HCT116 (cell line): ENCODE results near the gene CCDC74A. TPM values are rescaled to one million over a fixed set of nuclear protein-coding genes. Genes with fewer than 3 reads are reported as not detected.
"Not testable (repeated sequence)": the region's sequence is repeated elsewhere in the genome, so short reads cannot be mapped to it uniquely, and the experiment has no call there.

Source experiments
- ATAC-seq: fragments of 200-7000 bp; cut with Tn5 transposase; 2 replicates; pipeline ENCODE4 v1.9.1; 2020; ENCODE audit warnings: mild to moderate bottlenecking, moderate library complexity
- BruUV-seq: library from RNA; stranded (reverse); fragments of 400-500 nt; replicated peaks from 2 replicates; lab custom pipeline; 2021; lab: Mats Ljungman, UMichigan
- CTCF ChIA-PET: fragments of 300-600 bp; sonication (Branson Sonifier 250); formaldehyde crosslinking; loops from one replicate; lab custom pipeline; 2021; ENCODE audit warnings: antibody characterized with exemption; lab: Charles Lee
- POLR2A ChIA-PET: fragments of 300-600, 350-600 bp; sonication (Branson Sonifier 250); formaldehyde crosslinking; loops from one replicate; lab custom pipeline; 2021; ENCODE audit warnings: antibody characterized with exemption; lab: Charles Lee
- RAD21 ChIA-PET, 2 experiments: fragments of 300-600 bp; sonication (Branson Sonifier 250); formaldehyde crosslinking; loops; one replicate each; lab custom pipeline; 2023; ENCODE audit warnings: low total read pairs in 2 of 2; ENCODE audit not compliant: uncharacterized antibody in 2 of 2, unreplicated experiment in 2 of 2, low non-redundant PET in 1 of 2; lab: Charles Lee
- DNase-seq: peaks from one replicate; pipeline ENCODE4 v3.0.0-alpha.2; 2010; ENCODE audit warnings: low read depth, low spot score
- H2AFZ ChIP-seq: fragments of 200-600 bp; shearing (Covaris generic), sonication (generic); 2 replicates; pipeline ENCODE4 v1.6.1; 2017; ENCODE audit warnings: low read depth, mixed run types, mixed read lengths, antibody characterized with exemption, low read length; ENCODE audit not compliant: poor library complexity, severe bottlenecking
- H3K27ac ChIP-seq: 2 replicates; pipeline ENCODE4 v1.5.1; 2012; ENCODE audit warnings: low read depth, low read length
- H3K27me3 ChIP-seq: fragments of 200-600 bp; sonication (generic); 2 replicates; pipeline ENCODE4 v1.6.1; 2016; ENCODE audit warnings: mixed run types, low read length, mixed read lengths; ENCODE audit not compliant: insufficient read depth
- H3K36me3 ChIP-seq, 2 experiments: fragments of 200-500 bp in 1 of 2; fragments of 200-600 bp in 1 of 2; sonication (Bioruptor generic) in 1 of 2; sonication (generic) in 1 of 2; 2 replicates each; pipeline versions ENCODE4 v1.5.1 to v1.6.1; 2014 to 2016; ENCODE audit warnings: low read length in 2 of 2, inconsistent platforms in 1 of 2, mixed read lengths in 1 of 2, mixed run types in 1 of 2; ENCODE audit not compliant: insufficient read depth in 2 of 2, control insufficient read depth in 1 of 2
- H3K4me1 ChIP-seq, 2 experiments: fragments of 200-600 bp in 1 of 2; sonication (generic) in 1 of 2; 2 replicates each; pipeline versions ENCODE4 v1.5.1 to v1.6.1; 2012 to 2017; ENCODE audit warnings: low read length in 2 of 2, inconsistent platforms in 1 of 2, mild to moderate bottlenecking in 1 of 2, mixed read lengths in 1 of 2, mixed run types in 1 of 2, moderate library complexity in 1 of 2; ENCODE audit not compliant: insufficient read depth in 2 of 2, control insufficient read depth in 1 of 2
- H3K4me2 ChIP-seq: fragments of 200-600 bp; sonication (generic); 2 replicates; pipeline ENCODE4 v1.6.1; 2017; ENCODE audit warnings: mixed run types, low read length, mixed read lengths
- H3K4me3 ChIP-seq, 2 experiments: fragments of 200-600 bp in 1 of 2; sonication (generic) in 1 of 2; replicated peaks in 1 of 2; 2 replicates each; pipeline ENCODE4 v1.5.1; 2011 to 2016; ENCODE audit warnings: low read length in 2 of 2, control low read depth in 1 of 2, low read depth in 1 of 2, mild to moderate bottlenecking in 1 of 2, mixed read lengths in 1 of 2, mixed run types in 1 of 2
- H3K79me2 ChIP-seq: fragments of 200-600 bp; sonication (generic); 2 replicates; pipeline ENCODE4 v1.6.1; 2017; ENCODE audit warnings: mild to moderate bottlenecking, mixed run types, low read length, moderate library complexity, mixed read lengths; ENCODE audit not compliant: insufficient read depth
- H3K9ac ChIP-seq: fragments of 200-600 bp; sonication (generic); 2 replicates; pipeline ENCODE4 v1.6.1; 2016; ENCODE audit warnings: low read length, mixed read lengths
- H3K9me2 ChIP-seq: fragments of 200-600 bp; sonication (generic), shearing (Covaris generic); 2 replicates; pipeline ENCODE4 v1.6.1; 2017; ENCODE audit warnings: mixed run types, mild to moderate bottlenecking, moderate library complexity; ENCODE audit not compliant: insufficient read depth
- H3K9me3 ChIP-seq, 2 experiments: fragments of 200-500 bp in 1 of 2; fragments of 200-600 bp in 1 of 2; sonication (Bioruptor generic) in 1 of 2; sonication (generic) in 1 of 2; 2 replicates each; pipeline ENCODE4 v1.6.1; 2014 to 2017; ENCODE audit warnings: low read length in 2 of 2, mixed read lengths in 2 of 2, inconsistent platforms in 1 of 2, low read depth in 1 of 2, mild to moderate bottlenecking in 1 of 2, mixed run types in 1 of 2, moderate library complexity in 1 of 2; ENCODE audit not compliant: control insufficient read depth in 1 of 2, insufficient read depth in 1 of 2
- H4K20me1 ChIP-seq: fragments of 200-600 bp; sonication (generic), shearing (Covaris generic); 2 replicates; pipeline ENCODE4 v1.6.1; 2017; ENCODE audit warnings: mixed run types, mild to moderate bottlenecking, moderate library complexity; ENCODE audit not compliant: insufficient read depth
- CEBPB ChIP-seq: IDR thresholded peaks from 2 replicates; pipeline ENCODE4 v1.6.1; 2012; ENCODE audit warnings: low read depth
- EGR1 ChIP-seq: IDR thresholded peaks from 2 replicates; pipeline ENCODE4 v1.6.1; 2012; ENCODE audit warnings: low read depth
- EZH2 ChIP-seq: fragments of 200-600 bp; sonication (generic); IDR thresholded peaks from 2 replicates; pipeline ENCODE4 v1.6.1; 2017; ENCODE audit warnings: antibody characterized with exemption, mixed run types
- RAD21 ChIP-seq: IDR thresholded peaks from 2 replicates; pipeline ENCODE4 v1.6.1; 2012; ENCODE audit warnings: low read depth, mild to moderate bottlenecking
- SIN3A ChIP-seq: IDR thresholded peaks from 2 replicates; pipeline ENCODE4 v1.6.1; 2012; ENCODE audit warnings: low read depth
- SRF ChIP-seq: IDR thresholded peaks from 2 replicates; pipeline ENCODE4 v1.6.1; 2012; ENCODE audit warnings: low read depth
- TCF7L2 ChIP-seq: IDR thresholded peaks from 2 replicates; pipeline ENCODE4 v1.7.0; 2011; ENCODE audit warnings: borderline replicate concordance, inconsistent platforms; ENCODE audit not compliant: insufficient read depth, insufficient read length; ENCODE audit errors: extremely low read depth
- intact Hi-C: fragments of 100-400 bp; cut with micrococcal nuclease; formaldehyde crosslinking; loops from 2 replicates; pipeline ENCODE4 v1.10.0; 2022
- total RNA-seq: library from RNA; stranded (reverse); gene quantifications from one replicate; pipeline ENCODE4 v1.2.1, GENCODE V29; 2021; ENCODE audit not compliant: unreplicated experiment
- TF ChIP-seq, protein P1 (sequence below), 3 experiments: fragments of 200-600 bp in 1 of 3; sonication (generic) in 1 of 3; IDR thresholded peaks in 2 of 3; conservative IDR thresholded peaks in 1 of 3; 2 replicates each; pipeline ENCODE4 v1.5.1; 2012 to 2017; ENCODE audit warnings: low read depth in 2 of 3, low read length in 2 of 3, antibody characterized with exemption in 1 of 3, borderline replicate concordance in 1 of 3, control low read depth in 1 of 3, mild to moderate bottlenecking in 1 of 3, mixed read lengths in 1 of 3, mixed run types in 1 of 3, moderate library complexity in 1 of 3; ENCODE audit not compliant: insufficient read depth in 1 of 3
- TF ChIP-seq, protein P2 (sequence below): IDR thresholded peaks from 2 replicates; pipeline ENCODE4 v1.6.1; 2012; ENCODE audit warnings: low read depth
- TF ChIP-seq, protein P3 (sequence below): IDR thresholded peaks from 2 replicates; pipeline ENCODE4 v1.6.1; 2011; ENCODE audit warnings: mild to moderate bottlenecking, low read length, moderate library complexity; ENCODE audit not compliant: insufficient replicate concordance; ENCODE audit errors: extremely low read depth
- TF ChIP-seq, protein P4 (sequence below): IDR thresholded peaks from 2 replicates; pipeline ENCODE4 v1.6.1; 2012

CCDC74A gene
- total RNA-seq, 1 experiment from 2014 or later, result 13.6 TPM

DNA sequence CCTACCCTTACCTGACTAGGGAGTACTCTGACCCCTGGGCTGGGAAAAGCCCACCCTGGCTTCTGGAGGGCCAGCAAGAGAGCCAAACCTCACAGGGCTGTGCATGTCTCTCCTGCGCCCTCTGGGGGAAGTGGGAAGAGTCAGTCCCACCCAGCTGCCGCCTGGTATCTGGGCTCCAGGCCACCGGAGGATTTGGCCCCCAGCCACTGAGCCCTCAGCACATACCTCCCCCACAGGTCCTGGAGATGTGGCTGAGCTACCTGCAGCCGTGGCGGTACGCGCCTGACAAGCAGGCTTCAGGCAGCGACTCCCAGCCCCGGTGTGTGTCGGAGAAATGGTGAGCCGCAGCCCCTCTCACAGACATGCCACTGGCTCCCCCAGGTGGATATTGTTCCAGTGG, 11.1 kb upstream of the CCDC74A start:
- H3K9ac ChIP-seq, H2AFZ ChIP-seq, BruUV-seq, DNase-seq, RAD21 ChIA-PET, H3K4me2 ChIP-seq, POLR2A ChIA-PET, H4K20me1 ChIP-seq, intact Hi-C loops, H3K27ac ChIP-seq, H3K27me3 ChIP-seq, H3K4me3 ChIP-seq, H3K9me3 ChIP-seq, H3K9me2 ChIP-seq, H3K4me1 ChIP-seq, H3K79me2 ChIP-seq, H3K36me3 ChIP-seq, CTCF ChIA-PET: not testable (repeated sequence)
- ATAC-seq, result peak; percentile 64
- TF ChIP-seq, protein P1, sequence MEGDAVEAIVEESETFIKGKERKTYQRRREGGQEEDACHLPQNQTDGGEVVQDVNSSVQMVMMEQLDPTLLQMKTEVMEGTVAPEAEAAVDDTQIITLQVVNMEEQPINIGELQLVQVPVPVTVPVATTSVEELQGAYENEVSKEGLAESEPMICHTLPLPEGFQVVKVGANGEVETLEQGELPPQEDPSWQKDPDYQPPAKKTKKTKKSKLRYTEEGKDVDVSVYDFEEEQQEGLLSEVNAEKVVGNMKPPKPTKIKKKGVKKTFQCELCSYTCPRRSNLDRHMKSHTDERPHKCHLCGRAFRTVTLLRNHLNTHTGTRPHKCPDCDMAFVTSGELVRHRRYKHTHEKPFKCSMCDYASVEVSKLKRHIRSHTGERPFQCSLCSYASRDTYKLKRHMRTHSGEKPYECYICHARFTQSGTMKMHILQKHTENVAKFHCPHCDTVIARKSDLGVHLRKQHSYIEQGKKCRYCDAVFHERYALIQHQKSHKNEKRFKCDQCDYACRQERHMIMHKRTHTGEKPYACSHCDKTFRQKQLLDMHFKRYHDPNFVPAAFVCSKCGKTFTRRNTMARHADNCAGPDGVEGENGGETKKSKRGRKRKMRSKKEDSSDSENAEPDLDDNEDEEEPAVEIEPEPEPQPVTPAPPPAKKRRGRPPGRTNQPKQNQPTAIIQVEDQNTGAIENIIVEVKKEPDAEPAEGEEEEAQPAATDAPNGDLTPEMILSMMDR (IDR thresholded peaks at IDR 0.05 in 2 of 3, conservative IDR thresholded peaks at IDR 0.05 in 1 of 3; ENCODE audit: borderline replicate concordance in 1 of 3, insufficient read depth in 1 of 3, low read depth in 2 of 3, low read length in 2 of 3), result peak in 2 of 3 experiments; percentile 29 to 37; a peak in 3 of 6 replicates
- TF ChIP-seq RAD21, result peak; percentile 10; the same call in 1 of the 2 replicates

DNA sequence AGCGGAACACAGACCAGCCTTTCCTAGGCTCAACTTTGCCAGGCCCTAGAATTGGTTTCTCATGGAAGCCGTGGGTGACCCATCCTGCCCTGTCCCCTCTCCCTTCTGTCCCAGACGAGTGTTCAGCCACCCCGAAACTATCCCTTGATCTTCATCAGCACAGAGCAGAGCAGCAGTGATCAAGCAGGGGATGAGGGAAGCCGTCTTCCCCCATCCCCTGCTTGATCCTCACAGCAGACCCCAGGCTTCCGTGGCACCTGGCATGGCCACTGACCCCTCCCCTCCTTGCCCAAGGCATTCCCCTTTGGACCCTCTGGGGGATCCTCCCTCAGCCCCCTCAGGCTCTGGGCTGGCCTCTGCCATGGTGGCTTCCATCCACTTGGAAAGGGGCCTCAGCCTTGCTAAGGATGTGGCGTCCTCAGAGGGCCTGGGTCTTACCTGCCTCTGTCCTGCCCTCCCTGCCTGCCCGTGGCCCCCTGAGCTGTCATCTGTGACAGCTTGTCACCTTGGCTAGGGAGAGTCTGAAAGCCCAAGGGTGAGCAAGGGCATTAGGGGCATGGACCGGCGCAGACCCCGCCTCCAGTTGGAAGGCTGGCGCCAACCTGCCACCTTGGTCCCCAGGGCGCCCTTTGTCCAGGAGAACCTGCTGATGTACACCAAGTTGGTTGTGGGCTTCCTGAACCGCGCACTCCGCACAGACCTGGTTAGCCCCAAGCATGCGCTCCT, 10.4 kb upstream of the CCDC74A start:
- ChIA-PET CTCF (no interaction called here), POLR2A (no interaction called here), RAD21 (no interaction called here)
- ATAC-seq, result no peak
- Histone ChIP-seq H2AFZ (no peak overlapping the region), H3K4me2 (no peak overlapping the region), H4K20me1 (no peaks in the 10 kb centered on the region), H3K9me2 (no peaks in the 10 kb centered on the region), H3K79me2 (no peaks in the 10 kb centered on the region), H3K4me3 (no peak overlapping the region), H3K27me3 (no peaks in the 10 kb centered on the region), H3K27ac (no peak overlapping the region), H3K36me3 (no peaks in the 10 kb centered on the region), H3K9ac (no peak overlapping the region), H3K4me1 (no peaks in the 10 kb centered on the region), H3K9me3 (no peaks in the 10 kb centered on the region)
- no peak for DNase-seq
- no TSS peak for BruUV-seq
- intact Hi-C loops, result no loop called here
- no peak for TF ChIP-seq EZH2
- TF ChIP-seq, protein P2, sequence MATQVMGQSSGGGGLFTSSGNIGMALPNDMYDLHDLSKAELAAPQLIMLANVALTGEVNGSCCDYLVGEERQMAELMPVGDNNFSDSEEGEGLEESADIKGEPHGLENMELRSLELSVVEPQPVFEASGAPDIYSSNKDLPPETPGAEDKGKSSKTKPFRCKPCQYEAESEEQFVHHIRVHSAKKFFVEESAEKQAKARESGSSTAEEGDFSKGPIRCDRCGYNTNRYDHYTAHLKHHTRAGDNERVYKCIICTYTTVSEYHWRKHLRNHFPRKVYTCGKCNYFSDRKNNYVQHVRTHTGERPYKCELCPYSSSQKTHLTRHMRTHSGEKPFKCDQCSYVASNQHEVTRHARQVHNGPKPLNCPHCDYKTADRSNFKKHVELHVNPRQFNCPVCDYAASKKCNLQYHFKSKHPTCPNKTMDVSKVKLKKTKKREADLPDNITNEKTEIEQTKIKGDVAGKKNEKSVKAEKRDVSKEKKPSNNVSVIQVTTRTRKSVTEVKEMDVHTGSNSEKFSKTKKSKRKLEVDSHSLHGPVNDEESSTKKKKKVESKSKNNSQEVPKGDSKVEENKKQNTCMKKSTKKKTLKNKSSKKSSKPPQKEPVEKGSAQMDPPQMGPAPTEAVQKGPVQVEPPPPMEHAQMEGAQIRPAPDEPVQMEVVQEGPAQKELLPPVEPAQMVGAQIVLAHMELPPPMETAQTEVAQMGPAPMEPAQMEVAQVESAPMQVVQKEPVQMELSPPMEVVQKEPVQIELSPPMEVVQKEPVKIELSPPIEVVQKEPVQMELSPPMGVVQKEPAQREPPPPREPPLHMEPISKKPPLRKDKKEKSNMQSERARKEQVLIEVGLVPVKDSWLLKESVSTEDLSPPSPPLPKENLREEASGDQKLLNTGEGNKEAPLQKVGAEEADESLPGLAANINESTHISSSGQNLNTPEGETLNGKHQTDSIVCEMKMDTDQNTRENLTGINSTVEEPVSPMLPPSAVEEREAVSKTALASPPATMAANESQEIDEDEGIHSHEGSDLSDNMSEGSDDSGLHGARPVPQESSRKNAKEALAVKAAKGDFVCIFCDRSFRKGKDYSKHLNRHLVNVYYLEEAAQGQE, result no peak
- no peak for TF ChIP-seq SRF
- no peak for TF ChIP-seq SIN3A
- TF ChIP-seq, protein P3, sequence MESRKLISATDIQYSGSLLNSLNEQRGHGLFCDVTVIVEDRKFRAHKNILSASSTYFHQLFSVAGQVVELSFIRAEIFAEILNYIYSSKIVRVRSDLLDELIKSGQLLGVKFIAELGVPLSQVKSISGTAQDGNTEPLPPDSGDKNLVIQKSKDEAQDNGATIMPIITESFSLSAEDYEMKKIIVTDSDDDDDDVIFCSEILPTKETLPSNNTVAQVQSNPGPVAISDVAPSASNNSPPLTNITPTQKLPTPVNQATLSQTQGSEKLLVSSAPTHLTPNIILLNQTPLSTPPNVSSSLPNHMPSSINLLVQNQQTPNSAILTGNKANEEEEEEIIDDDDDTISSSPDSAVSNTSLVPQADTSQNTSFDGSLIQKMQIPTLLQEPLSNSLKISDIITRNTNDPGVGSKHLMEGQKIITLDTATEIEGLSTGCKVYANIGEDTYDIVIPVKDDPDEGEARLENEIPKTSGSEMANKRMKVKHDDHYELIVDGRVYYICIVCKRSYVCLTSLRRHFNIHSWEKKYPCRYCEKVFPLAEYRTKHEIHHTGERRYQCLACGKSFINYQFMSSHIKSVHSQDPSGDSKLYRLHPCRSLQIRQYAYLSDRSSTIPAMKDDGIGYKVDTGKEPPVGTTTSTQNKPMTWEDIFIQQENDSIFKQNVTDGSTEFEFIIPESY, result no peak
- no peak for TF ChIP-seq TCF7L2
- TF ChIP-seq CEBPB, result no peak
- TF ChIP-seq, protein P4, sequence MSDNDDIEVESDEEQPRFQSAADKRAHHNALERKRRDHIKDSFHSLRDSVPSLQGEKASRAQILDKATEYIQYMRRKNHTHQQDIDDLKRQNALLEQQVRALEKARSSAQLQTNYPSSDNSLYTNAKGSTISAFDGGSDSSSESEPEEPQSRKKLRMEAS, result no peak
- no peak for TF ChIP-seq EGR1
